ENCODE data around the gene ELF3.
A peak's percentile ranks its signal among the peaks of the same experiment; 100 is the strongest.

- no peak for TF ChIP-seq CTCF (IDR thresholded peaks at IDR 0.05)
- TF ChIP-seq POLR2AphosphoS5 (IDR thresholded peaks at IDR 0.05) = peak; percentile 61 to 73
Observed at GRCh38 chr1:202007805-202008489, 2.4 kb upstream of the ELF3 start.
